RWPE1 (cell line): Measurements from ENCODE around the gene RASSF5.

ENCODE experiments used
- CTCF ChIA-PET: fragments of 350-600 bp; sonication (Branson Sonifier 250); formaldehyde crosslinking; extraction: SDS; loops from one replicate; lab custom pipeline; 2021; lab: Yijun Ruan, JAX
- POLR2A ChIA-PET: fragments of 400-600 bp; formaldehyde crosslinking; extraction: SDS; loops from one replicate; lab custom pipeline; 2020; ENCODE audit warnings: antibody characterized with exemption; ENCODE audit not compliant: low non-redundant PET; lab: Yijun Ruan, JAX
- DNase-seq: peaks from one replicate; pipeline ENCODE4 v3.0.0; 2012; ENCODE audit warnings: low spot score
- H3K27ac ChIP-seq: fragments of 450-650 bp; 2 replicates; pipeline ENCODE4 v1.5.1; 2017
- TF ChIP-seq, protein P1 (sequence below): fragments of 450-650 bp; conservative IDR thresholded peaks from 2 replicates; pipeline ENCODE4 v1.5.1; 2017; ENCODE audit warnings: low read depth, mild to moderate bottlenecking

The RASSF5 gene

GRCh38 chr1:206558794-206559671 is 51.7 kb downstream of the RASSF5 start:
- ChIA-PET POLR2A (no interaction called here), CTCF (interaction anchor here (1.6 kb wide), 1 partner anchor 25 kb away, joined by 4 read pairs; no protein-coding TSS in a partner anchor)
- TF ChIP-seq, protein P1, sequence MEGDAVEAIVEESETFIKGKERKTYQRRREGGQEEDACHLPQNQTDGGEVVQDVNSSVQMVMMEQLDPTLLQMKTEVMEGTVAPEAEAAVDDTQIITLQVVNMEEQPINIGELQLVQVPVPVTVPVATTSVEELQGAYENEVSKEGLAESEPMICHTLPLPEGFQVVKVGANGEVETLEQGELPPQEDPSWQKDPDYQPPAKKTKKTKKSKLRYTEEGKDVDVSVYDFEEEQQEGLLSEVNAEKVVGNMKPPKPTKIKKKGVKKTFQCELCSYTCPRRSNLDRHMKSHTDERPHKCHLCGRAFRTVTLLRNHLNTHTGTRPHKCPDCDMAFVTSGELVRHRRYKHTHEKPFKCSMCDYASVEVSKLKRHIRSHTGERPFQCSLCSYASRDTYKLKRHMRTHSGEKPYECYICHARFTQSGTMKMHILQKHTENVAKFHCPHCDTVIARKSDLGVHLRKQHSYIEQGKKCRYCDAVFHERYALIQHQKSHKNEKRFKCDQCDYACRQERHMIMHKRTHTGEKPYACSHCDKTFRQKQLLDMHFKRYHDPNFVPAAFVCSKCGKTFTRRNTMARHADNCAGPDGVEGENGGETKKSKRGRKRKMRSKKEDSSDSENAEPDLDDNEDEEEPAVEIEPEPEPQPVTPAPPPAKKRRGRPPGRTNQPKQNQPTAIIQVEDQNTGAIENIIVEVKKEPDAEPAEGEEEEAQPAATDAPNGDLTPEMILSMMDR: no peak
- DNase-seq: no peak
- no peak overlapping the region for H3K27ac ChIP-seq

GRCh38 chr1:206559672-206559995 is 52.3 kb downstream of the RASSF5 start:
- TF ChIP-seq, protein P1: no peak
- POLR2A ChIA-PET: no interaction called here
- H3K27ac ChIP-seq: no peak overlapping the region
- CTCF ChIA-PET: interaction anchor here (0.5 to 0.9 kb wide), 2 partner anchors 98 to 1164 kb away, joined by 3 read pairs; no protein-coding TSS in a partner anchor
- no peak for DNase-seq

DNA sequence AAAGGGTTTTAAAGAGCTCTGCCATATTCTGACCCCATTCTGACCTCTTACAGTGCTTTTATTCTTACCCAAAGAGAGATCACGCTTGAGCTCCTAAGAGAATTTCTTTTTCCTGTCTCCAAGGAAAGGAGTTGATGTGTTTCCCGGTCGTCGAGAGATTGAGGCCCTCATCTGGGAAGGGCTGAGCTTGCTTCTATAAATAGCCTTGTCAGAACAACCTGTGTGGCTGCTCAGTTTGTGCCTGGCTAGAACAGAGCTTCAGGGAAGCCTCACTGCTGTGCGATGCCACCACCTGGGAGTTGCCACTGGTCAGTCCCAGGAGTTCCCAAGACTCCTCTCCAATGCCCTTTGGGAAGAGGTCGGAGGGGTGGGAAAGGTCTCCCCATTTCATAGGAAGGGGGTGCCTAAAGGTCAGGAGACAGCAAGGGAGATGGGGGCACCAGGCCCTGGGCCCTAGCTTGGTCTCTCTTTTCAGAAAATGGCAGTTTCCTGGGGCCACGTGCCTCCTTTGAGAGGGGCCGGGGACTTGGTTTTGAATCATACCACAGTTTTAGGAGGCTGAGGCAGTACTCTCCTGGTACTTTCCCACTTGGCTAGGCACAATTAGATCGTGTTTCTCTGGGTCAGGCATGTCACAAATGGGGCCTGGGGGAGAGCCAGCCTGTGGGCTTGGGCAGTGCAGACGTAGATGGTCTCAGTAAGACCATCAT is 52.8 kb downstream of the RASSF5 start:
- POLR2A ChIA-PET: interaction anchor here (0.6 kb wide), 1 partner anchor 52 kb away, joined by 4 read pairs; the partner anchor contains the start of gene EIF2D
- CTCF ChIA-PET: interaction anchor here (0.5 to 0.9 kb wide), 2 partner anchors 99 to 1163 kb away, joined by 3 read pairs; no protein-coding TSS in a partner anchor
- DNase-seq: no peak
- H3K27ac ChIP-seq: no peak overlapping the region
- TF ChIP-seq, protein P1: no peak

GRCh38 chr1:206563367-206564207 is 56.3 kb downstream of the RASSF5 start:
- no peak overlapping the region for H3K27ac ChIP-seq
- POLR2A ChIA-PET: no interaction called here
- CTCF ChIA-PET: interaction anchor here (0.6 to 3.4 kb wide), 6 partner anchors 18 to 84 kb away, joined by 3 to 17 read pairs (median 4); no protein-coding TSS in a partner anchor
- TF ChIP-seq, protein P1: no peak
- no peak for DNase-seq

DNA sequence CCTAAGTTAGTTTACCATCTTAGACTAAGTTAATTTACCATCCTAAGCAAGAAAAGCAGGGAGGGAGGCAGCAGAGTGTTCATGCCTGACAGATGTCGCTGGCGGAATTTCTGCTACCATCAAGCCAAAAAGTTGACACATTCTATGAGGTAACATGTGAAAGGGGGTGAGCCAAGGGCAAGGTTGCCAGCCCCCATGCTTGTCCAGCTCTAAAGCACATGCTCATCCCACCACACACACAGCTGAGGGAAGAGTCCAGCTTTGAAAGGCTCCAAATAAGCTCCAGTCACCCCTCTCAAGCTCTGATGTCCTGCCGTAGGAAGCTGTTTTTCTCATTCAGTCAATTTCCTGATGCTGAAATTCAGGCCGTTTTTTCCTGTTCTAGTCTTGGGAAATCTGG is 58.7 kb downstream of the RASSF5 start:
- no peak overlapping the region for H3K27ac ChIP-seq
- ChIA-PET POLR2A (no interaction called here), CTCF (interaction anchor here (0.6 to 1.7 kb wide), 7 partner anchors 10 to 86 kb away, joined by 3 to 7 read pairs (median 5); partner anchors contain the start of gene EIF2D)
- TF ChIP-seq, protein P1: no peak
- DNase-seq: no peak
